Activated naive CD8-positive, alpha-beta T cell (primary cell): ENCODE results near the gene PARD6G.
"Not testable (repeated sequence)": the region's sequence is repeated elsewhere in the genome, so short reads cannot be mapped to it uniquely, and the experiment has no call there.

Source experiments
- H3K27ac Mint-ChIP-seq: one replicate; pipeline ENCODE4 v1.8.0; 2021; ENCODE audit warnings: mixed read lengths
- H3K27me3 Mint-ChIP-seq: one replicate; pipeline ENCODE4 v1.8.0; 2021; ENCODE audit warnings: mixed read lengths
- H3K36me3 Mint-ChIP-seq: one replicate; pipeline ENCODE4 v1.8.0; 2021; ENCODE audit warnings: mixed read lengths
- H3K4me1 Mint-ChIP-seq: one replicate; pipeline ENCODE4 v1.8.0; 2021; ENCODE audit warnings: low read depth, mixed read lengths
- H3K4me3 Mint-ChIP-seq: one replicate; pipeline ENCODE4 v1.8.0; 2021; ENCODE audit warnings: mild to moderate bottlenecking, mixed read lengths
- H3K9me3 Mint-ChIP-seq: one replicate; pipeline ENCODE4 v1.8.0; 2021; ENCODE audit warnings: low read depth, mixed read lengths

PARD6G gene

DNA sequence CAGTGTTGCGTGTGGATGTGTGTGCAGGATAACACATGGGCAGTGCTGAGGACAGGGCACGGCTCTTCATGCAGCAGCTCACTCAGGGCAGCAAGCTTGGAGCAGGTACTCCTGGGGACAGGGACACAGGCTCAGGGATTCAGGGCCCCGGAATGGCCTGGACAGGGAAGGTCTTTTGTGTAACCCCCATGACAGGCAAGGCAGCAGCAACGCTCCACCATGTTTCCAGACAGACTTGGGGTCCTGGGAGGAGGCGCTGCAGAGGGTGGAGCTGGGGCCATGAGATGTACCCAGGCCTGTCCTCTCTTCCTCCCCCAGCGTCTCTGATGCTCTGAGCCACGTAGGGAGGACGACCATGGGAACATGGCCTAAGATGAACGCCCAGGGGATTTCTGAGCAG, 80.0 kb downstream of the PARD6G start:
- Mint-ChIP-seq H3K27me3 (peaks cover 19% of the 10 kb centered on the region), H3K36me3 (no peaks in the 10 kb centered on the region), H3K4me3 (no peak overlapping the region), H3K27ac (no peak overlapping the region), H3K4me1 (peaks cover 4% of the 10 kb centered on the region), H3K9me3 (peaks cover 10% of the 10 kb centered on the region)

DNA sequence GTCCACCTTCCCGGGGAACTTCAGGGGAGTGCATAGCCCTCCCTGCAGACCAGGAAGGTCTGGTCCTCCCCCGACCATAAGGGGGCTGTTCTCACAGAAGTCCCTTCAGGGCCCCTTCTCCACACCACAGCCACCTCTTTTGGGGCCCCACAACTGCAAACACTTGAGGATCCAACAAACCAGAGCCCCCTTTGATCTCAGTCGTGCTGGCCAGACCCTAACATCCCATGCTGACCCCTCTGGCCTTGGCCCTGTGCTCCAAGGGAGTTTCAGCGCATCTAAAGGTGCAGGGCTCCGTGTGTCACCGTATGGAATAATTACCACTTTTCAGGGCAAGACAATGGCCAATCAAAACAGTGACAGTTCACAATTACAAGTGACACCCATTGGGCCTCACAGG, 80.6 kb downstream of the PARD6G start:
- peaks cover 21% of the 10 kb centered on the region for H3K27me3 Mint-ChIP-seq
- no peaks in the 10 kb centered on the region for H3K36me3 Mint-ChIP-seq
- no peak overlapping the region for H3K4me3 Mint-ChIP-seq
- no peak overlapping the region for H3K27ac Mint-ChIP-seq
- H3K4me1 Mint-ChIP-seq: peaks cover 4% of the 10 kb centered on the region
- peaks cover 10% of the 10 kb centered on the region for H3K9me3 Mint-ChIP-seq

DNA sequence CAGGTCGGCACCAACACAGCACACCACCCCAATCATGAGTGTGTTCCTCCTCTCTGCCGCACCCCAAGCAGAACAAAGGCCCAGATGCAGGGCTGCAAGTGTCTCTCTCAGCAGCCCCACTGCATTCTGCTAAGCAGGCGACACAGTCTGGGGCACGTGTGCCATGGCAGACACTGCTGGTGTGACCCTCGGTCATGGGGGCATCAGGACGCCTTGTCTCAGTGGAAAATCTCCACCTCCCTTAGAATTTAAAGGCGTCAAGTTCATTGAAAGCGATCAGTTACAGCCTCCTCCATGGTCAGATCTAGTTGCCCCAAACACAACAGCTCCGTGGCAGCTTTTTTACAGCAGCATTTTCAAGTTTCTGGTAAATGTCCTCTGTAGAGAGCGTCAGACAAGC, 81.1 kb downstream of the PARD6G start:
- Mint-ChIP-seq H3K4me1 (no peaks in the 10 kb centered on the region), H3K27ac (no peak overlapping the region)

DNA sequence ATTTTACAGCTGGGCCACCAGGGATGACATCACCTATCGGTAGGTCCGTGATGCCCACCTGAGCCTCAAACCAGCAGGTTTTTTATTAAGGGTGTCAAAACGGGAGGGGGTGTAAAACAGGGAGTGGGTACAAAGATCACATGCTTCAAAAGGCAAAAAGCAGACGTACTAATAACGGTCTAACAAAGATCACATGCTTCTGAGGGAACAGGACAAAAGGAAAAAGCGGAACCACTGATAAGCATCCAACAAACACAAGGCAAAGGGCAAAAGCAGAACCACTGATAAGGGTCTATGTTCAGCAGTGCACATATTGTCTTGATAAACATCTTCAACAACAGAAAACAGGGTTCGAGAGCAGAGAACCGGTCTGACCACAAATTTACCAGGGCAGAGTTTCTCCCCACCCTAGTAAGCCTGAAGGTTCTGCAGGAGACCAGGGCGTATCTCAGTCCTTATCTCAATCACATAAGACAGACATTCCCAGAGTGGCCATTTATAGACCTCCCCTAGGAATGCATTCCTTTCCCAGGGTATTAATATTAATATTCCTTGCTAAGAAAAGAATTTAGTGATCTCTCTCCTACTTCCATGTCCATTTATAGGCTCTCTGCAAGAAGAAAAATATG, 82.5 kb downstream of the PARD6G start:
- not testable (repeated sequence) for H3K36me3 Mint-ChIP-seq, H3K4me3 Mint-ChIP-seq, H3K27ac Mint-ChIP-seq, H3K9me3 Mint-ChIP-seq, H3K4me1 Mint-ChIP-seq, H3K27me3 Mint-ChIP-seq

More for the DNA sequence above, 81.1 kb downstream of the PARD6G start:
- no peaks in the 10 kb centered on the region for H3K36me3 Mint-ChIP-seq
- H3K27me3 Mint-ChIP-seq: peaks cover 16% of the 10 kb centered on the region
- no peak overlapping the region for H3K4me3 Mint-ChIP-seq
- H3K9me3 Mint-ChIP-seq: peaks cover 10% of the 10 kb centered on the region

GRCh38 chr18:80163183-80163582, 84.1 kb downstream of the PARD6G start:
- Mint-ChIP-seq H3K36me3 (no peaks in the 10 kb centered on the region), H3K9me3 (peaks cover 10% of the 10 kb centered on the region), H3K27ac (no peak overlapping the region), H3K27me3 (peaks cover 8% of the 10 kb centered on the region), H3K4me1 (peaks cover 2% of the 10 kb centered on the region), H3K4me3 (no peak overlapping the region)

DNA sequence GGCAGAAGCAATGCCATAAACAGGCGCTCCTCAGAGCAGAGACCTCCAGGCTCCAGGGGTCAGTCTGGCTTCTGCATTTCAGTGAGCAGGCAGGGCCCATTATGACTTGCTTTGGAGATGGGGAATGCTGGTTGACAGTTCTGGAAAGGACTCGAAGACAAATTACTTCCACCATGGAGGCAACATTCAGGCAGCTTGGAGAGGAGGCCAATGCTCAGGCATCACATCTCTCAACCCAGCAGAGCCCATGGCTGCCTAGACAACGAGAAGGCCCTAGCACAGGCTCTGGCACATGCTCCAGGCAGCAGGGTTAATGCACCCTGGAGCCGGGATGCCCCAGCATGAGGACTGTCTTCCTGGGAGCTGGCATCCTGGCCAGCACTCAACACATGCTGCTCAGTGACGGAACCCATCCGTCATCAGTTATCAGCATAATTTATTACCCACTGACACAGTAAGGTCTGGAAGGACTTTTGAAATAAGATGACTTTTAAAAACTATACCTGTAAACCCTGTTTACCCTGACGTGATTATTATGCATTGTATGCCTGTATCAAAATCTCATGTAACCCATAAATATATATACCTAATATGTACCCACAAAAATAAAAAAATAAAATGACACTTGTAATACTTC, 85.4 kb downstream of the PARD6G start:
- Mint-ChIP-seq H3K27me3 (peaks cover 8% of the 10 kb centered on the region), H3K27ac (no peak overlapping the region), H3K9me3 (peaks cover 10% of the 10 kb centered on the region), H3K36me3 (no peaks in the 10 kb centered on the region), H3K4me1 (peaks cover 2% of the 10 kb centered on the region), H3K4me3 (no peak overlapping the region)

- Mint-ChIP-seq H3K4me1 (peaks cover 2% of the 10 kb centered on the region), H3K36me3 (no peaks in the 10 kb centered on the region), H3K27me3 (peaks cover 6% of the 10 kb centered on the region), H3K4me3 (peak overlapping the region; percentile 63), H3K9me3 (peaks cover 7% of the 10 kb centered on the region), H3K27ac (no peak overlapping the region)
Measured at GRCh38 chr18:80159713-80160636, 87.3 kb downstream of the PARD6G start.

- H3K36me3 Mint-ChIP-seq: no peaks in the 10 kb centered on the region
- peaks cover 4% of the 10 kb centered on the region for H3K4me1 Mint-ChIP-seq
- H3K9me3 Mint-ChIP-seq: no peaks in the 10 kb centered on the region
- H3K27ac Mint-ChIP-seq: no peak overlapping the region
- peaks cover 6% of the 10 kb centered on the region for H3K27me3 Mint-ChIP-seq
- H3K4me3 Mint-ChIP-seq: no peak overlapping the region
Measured at GRCh38 chr18:80158365-80158764, 88.9 kb downstream of the PARD6G start.

DNA sequence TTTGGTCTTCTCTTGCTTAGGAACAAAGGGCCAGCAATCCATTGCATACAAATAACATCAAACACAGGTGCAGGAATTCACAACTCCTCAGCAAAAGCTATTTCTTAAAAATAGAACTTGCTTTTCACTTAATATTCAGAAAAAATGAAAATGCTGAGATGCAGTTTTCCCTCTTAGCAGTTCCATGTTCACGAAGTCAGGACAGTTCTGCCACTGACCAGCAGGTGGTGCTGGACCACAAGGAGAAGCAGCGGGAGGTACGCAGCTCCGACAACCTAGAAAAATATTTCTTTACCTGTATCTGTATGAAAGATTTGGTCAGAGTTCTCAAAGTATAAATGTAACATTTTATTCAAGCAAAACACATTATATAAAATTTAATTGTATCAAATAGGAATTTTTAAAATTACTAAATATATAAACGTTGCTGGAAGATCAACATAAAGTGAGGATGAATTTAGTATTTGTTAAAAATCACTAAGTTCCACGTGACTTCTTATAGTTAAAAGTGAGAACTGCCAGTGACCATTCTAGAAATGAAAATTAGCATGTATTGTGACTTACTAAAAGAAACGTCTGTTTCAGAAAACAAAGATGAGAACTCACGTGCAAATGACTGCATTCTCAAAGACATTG, 89.5 kb downstream of the PARD6G start:
- Mint-ChIP-seq H3K36me3 (no peaks in the 10 kb centered on the region), H3K27me3 (peaks cover 6% of the 10 kb centered on the region), H3K4me1 (peaks cover 4% of the 10 kb centered on the region), H3K27ac (no peak overlapping the region), H3K9me3 (no peaks in the 10 kb centered on the region), H3K4me3 (no peak overlapping the region)

- no peak overlapping the region for H3K4me3 Mint-ChIP-seq
- H3K9me3 Mint-ChIP-seq: no peaks in the 10 kb centered on the region
- peaks cover under 1% of the 10 kb centered on the region for H3K27me3 Mint-ChIP-seq
- no peaks in the 10 kb centered on the region for H3K36me3 Mint-ChIP-seq
- H3K4me1 Mint-ChIP-seq: peaks cover 2% of the 10 kb centered on the region
- H3K27ac Mint-ChIP-seq: no peak overlapping the region
Measured at GRCh38 chr18:80154293-80154692, 93.0 kb downstream of the PARD6G start.

DNA sequence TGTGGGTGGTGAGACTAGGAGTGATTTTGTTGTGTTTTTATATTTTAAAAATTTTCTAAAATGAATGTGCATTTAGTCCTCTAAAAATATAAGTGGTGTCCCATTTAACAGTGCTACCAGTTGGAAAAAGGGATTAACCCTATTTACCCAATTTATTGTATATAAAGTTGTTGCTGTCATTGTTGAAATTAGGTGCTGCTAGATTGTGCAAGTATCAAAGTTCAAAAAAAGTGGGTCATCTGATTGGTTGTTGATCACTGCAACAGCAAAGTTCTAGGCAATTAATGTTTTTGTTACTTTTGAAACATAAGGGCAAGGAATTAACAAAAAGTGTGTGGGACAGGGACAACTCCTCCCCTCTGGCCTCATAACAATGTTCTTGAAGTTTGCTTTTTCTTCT, 97.6 kb downstream of the PARD6G start:
- Mint-ChIP-seq H3K27me3 (peaks cover 3% of the 10 kb centered on the region), H3K4me3 (no peak overlapping the region), H3K27ac (no peak overlapping the region), H3K4me1 (peaks cover 14% of the 10 kb centered on the region), H3K36me3 (no peaks in the 10 kb centered on the region), H3K9me3 (no peaks in the 10 kb centered on the region)

DNA sequence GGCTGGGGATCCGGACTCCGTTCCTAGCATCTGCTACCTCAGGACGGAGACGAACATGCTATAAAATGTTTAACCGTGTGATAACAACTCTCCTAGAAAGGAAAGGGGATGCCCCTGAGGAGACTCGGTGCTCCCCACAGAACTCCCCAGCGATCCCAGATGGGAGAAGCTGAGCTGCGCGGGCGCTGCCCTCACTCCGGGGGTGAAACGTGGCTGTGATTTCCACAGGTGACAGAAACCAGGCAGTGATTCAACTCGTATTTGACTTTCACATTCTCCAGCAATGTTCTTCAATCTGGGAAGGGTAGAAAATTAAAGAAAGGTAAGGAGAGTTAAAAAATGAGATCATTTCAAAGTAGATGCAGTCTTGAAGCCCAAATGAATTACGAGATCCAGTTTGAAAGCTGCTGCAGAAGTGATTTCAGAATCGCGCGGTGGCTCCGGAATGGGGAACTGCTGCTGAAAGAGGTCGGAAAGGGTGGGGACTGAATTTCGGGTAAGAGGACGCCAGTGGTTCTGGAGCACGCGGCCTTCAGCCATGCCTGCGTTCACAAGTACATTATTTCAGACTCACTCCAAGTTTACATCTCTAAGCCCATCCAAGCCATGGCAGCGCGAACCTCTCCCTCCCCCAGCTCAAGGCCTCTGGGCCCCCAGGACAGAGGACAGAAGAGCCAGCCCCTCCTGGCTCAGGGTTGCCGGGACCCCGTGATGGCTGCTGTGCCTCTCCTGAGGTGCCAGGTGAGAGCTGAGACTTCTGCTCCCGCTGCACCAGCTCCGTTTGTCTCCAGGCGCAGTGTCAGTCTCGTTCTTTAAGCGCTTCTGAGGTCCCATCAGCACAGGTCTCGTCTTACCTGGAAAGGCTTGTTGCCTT, 98.8 kb downstream of the PARD6G start:
- Mint-ChIP-seq H3K36me3 (no peaks in the 10 kb centered on the region), H3K4me3 (peak overlapping the region; percentile 87), H3K27ac (no peak overlapping the region), H3K27me3 (peaks cover 3% of the 10 kb centered on the region), H3K4me1 (peaks cover 13% of the 10 kb centered on the region), H3K9me3 (no peaks in the 10 kb centered on the region)

GRCh38 chr18:80147418-80148325, 99.6 kb downstream of the PARD6G start:
- H3K27ac Mint-ChIP-seq: peak overlapping the region; percentile 52
- H3K9me3 Mint-ChIP-seq: no peaks in the 10 kb centered on the region
- H3K27me3 Mint-ChIP-seq: peaks cover 3% of the 10 kb centered on the region
- no peaks in the 10 kb centered on the region for H3K36me3 Mint-ChIP-seq
- H3K4me3 Mint-ChIP-seq: peak overlapping the region; percentile 87
- peaks cover 13% of the 10 kb centered on the region for H3K4me1 Mint-ChIP-seq
